Measurements from ENCODE around the gene RPL29.

RPL29 gene

DNA sequence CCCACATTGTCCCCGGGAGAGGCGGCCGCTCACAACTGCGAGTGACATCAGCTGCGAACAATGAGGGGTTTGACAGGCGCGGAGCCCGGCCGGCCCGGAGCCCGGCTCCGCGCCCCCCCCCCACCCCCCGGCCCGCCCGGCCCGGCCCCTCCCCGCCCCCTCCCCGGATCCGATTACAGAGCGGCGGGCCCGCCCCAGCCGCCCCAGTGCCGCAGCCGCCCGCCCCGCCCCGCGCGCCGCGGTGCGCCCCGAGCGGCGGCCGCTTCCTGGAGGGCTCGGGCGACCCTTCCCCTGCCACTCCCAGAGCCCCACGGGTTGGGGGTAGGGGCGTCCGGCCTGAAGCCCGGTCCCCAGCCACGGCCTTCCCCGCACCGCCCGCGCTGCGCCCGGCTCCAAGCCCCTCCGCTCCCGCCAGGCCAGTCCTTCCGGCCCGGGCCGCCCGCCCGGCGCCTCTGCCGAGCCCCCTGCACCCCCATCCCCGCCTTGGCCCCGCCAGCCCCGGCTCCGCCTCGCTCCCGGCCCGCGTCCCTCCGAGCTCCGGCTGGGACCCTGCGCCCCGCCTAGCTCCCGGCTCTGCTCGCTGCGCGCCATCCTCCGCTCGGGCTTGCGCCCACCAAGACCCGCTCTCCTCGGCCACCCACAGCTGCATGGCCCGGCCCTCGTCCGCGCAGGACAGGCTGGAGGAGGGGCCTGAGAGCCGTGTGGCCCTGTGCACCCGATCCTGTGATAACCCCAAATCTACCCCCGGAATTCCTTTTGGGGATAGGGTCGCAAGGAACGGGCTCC lies 28.1 kb downstream of the RPL29 start, which contains the start of gene PCBP4:
Gene PCBP4, minus strand, starts transcription at position 71 of the 786 bp plus-strand sequence. CDS start 6,214 bp downstream, outside the sequence.
- peak within 1 kb of the TSS; percentile 84 for H3K4me3 ChIP-seq (ENCODE audit: low read length)
- TF ChIP-seq CTCF (conservative IDR thresholded peaks at IDR 0.05; ENCODE audit: low read length), result no peak
- DNase-seq (ENCODE audit: low read depth), result no peak

DNA sequence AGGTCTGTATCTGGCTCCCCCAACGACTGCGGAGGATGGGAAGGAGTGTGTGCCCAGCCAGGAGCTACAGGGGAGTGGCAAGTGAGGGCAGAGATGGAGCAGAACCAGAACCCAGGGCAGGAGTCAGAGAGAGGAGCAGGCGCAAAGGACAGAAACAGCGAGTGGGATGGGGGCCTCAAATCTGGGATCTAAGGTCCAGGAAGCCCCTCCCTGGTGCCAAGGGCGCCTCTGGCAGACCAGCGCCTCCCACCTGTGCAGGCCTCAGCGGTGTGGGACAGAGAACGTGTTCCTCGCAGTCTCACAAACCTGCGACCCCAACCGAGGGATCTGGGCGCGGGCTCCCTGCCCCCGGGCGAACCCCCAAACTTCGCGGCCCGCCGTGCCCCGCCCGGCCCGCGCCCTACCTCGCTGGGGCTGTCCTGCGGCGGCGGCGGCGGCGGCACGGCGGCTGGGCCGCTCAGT lies 28.7 kb downstream of the RPL29 start:
- H3K4me3 ChIP-seq (ENCODE audit: low read length), result peak overlapping the region; percentile 84
- no peak for DNase-seq (ENCODE audit: low read depth)
- TF ChIP-seq CTCF (conservative IDR thresholded peaks at IDR 0.05; ENCODE audit: low read length), result no peak

GRCh38 chr3:51966486-51966885 lies 29.2 kb downstream of the RPL29 start:
- no peak for TF ChIP-seq CTCF (conservative IDR thresholded peaks at IDR 0.05; ENCODE audit: low read length)

DNA sequence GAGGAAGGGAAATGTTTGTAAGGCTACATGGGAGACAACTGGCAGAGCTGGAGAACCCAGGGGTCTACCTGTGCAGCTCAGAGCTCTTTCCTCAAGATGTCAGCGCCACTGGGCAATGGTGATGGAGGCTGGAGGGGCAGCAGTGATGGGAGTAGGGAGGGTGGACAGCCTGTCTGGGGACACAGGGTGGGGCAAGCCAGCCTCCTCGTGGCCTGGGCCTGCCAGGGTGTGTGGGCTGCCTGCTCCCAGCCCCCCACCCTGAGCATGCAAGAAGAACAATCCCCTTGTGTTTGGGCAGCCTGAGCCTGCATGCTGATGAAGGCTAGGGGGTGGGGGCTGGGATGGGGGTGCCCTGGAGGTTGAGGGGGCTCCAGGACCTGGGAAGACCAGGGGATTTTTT lies 29.7 kb downstream of the RPL29 start:
- peak overlapping the region; percentile 84 for H3K4me3 ChIP-seq (ENCODE audit: low read length)
- no peak for TF ChIP-seq CTCF (conservative IDR thresholded peaks at IDR 0.05; ENCODE audit: low read length)
- no peak for DNase-seq (ENCODE audit: low read depth)

More at GRCh38 chr3:51966486-51966885, 29.2 kb downstream of the RPL29 start:
- DNase-seq (ENCODE audit: low read depth), result no peak
- peak overlapping the region; percentile 84 for H3K4me3 ChIP-seq (ENCODE audit: low read length)

DNA sequence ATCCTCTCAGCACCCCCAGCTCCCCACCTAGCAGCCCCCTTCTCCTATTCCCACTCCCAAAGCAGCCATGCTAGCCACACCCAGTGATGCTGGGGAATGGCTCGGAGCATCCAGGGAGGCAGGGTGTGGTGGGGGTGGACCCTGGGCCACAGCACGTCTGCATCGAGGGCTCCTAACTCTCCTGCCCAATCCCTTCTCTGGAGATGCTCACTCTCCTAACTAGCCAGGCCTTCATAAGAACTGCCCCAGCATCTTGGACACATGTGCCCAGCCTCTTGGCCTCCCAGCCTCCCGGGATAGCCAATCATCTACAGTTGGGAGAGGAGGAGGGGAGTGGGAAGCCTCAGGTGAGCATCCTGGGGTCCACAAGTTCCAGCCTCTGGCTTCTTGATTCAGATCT lies 31.2 kb downstream of the RPL29 start:
- TF ChIP-seq CTCF (conservative IDR thresholded peaks at IDR 0.05; ENCODE audit: low read length), result no peak
- DNase-seq (ENCODE audit: low read depth), result no peak
- no peak overlapping the region for H3K4me3 ChIP-seq (ENCODE audit: low read length)

- no peak for DNase-seq (ENCODE audit: low read depth)
- no peak for TF ChIP-seq CTCF (conservative IDR thresholded peaks at IDR 0.05; ENCODE audit: low read length)
- no peak overlapping the region for H3K4me3 ChIP-seq (ENCODE audit: low read length)
Observed at GRCh38 chr3:51963951-51964451, 31.7 kb downstream of the RPL29 start.

Measured in AG10803 (cell line).